ENCODE data around the gene SDHB. TPM values are rescaled to one million over a fixed set of nuclear protein-coding genes. Genes with fewer than 3 reads are reported as not detected.

Gene SDHB
- total RNA-seq, 1 experiment from 2014 or later: 159 TPM

- TF ChIP-seq, protein P1, sequence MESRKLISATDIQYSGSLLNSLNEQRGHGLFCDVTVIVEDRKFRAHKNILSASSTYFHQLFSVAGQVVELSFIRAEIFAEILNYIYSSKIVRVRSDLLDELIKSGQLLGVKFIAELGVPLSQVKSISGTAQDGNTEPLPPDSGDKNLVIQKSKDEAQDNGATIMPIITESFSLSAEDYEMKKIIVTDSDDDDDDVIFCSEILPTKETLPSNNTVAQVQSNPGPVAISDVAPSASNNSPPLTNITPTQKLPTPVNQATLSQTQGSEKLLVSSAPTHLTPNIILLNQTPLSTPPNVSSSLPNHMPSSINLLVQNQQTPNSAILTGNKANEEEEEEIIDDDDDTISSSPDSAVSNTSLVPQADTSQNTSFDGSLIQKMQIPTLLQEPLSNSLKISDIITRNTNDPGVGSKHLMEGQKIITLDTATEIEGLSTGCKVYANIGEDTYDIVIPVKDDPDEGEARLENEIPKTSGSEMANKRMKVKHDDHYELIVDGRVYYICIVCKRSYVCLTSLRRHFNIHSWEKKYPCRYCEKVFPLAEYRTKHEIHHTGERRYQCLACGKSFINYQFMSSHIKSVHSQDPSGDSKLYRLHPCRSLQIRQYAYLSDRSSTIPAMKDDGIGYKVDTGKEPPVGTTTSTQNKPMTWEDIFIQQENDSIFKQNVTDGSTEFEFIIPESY (IDR thresholded peaks at IDR 0.05; ENCODE audit: extremely low read depth, insufficient replicate concordance, low read length): no peak
- TF ChIP-seq, protein P2, sequence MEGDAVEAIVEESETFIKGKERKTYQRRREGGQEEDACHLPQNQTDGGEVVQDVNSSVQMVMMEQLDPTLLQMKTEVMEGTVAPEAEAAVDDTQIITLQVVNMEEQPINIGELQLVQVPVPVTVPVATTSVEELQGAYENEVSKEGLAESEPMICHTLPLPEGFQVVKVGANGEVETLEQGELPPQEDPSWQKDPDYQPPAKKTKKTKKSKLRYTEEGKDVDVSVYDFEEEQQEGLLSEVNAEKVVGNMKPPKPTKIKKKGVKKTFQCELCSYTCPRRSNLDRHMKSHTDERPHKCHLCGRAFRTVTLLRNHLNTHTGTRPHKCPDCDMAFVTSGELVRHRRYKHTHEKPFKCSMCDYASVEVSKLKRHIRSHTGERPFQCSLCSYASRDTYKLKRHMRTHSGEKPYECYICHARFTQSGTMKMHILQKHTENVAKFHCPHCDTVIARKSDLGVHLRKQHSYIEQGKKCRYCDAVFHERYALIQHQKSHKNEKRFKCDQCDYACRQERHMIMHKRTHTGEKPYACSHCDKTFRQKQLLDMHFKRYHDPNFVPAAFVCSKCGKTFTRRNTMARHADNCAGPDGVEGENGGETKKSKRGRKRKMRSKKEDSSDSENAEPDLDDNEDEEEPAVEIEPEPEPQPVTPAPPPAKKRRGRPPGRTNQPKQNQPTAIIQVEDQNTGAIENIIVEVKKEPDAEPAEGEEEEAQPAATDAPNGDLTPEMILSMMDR (IDR thresholded peaks at IDR 0.05 in 2 of 3, conservative IDR thresholded peaks at IDR 0.05 in 1 of 3; ENCODE audit: borderline replicate concordance in 1 of 3, insufficient read depth in 1 of 3, low read depth in 2 of 3, low read length in 2 of 3): no peak
- TF ChIP-seq YY1 (IDR thresholded peaks at IDR 0.05; ENCODE audit: extremely low read depth, insufficient replicate concordance, low read depth, low read length): no peak
Observed at GRCh38 chr1:16972189-16972895, 81.5 kb downstream of the SDHB start (continued).

- no peaks in the 10 kb centered on the region for H3K79me2 ChIP-seq (ENCODE audit: insufficient read depth, low read length)
- H2AFZ ChIP-seq (ENCODE audit: low read depth, low read length, poor library complexity, severe bottlenecking): no peak overlapping the region
- ChIA-PET RAD21 (ENCODE audit: low non-redundant PET in 1 of 2, low total read pairs in 2 of 2, uncharacterized antibody in 2 of 2, unreplicated experiment in 2 of 2) (no interaction called here), POLR2A (no interaction called here), CTCF (interaction anchor here (1.0 kb wide), 1 partner anchor 11 kb away, joined by 3 read pairs; no protein-coding TSS in a partner anchor)
- H3K4me2 ChIP-seq (ENCODE audit: low read length): peak overlapping the region; percentile 22; the same call in 1 of the 2 replicates
- peaks cover 11 to 14% of the 10 kb centered on the region in 2 experiments for H3K4me1 ChIP-seq (ENCODE audit: control insufficient read depth in 1 of 2, insufficient read depth in 2 of 2, low read length in 2 of 2)
- peak; percentile 26 for DNase-seq (ENCODE audit: low read depth, low spot score)
- H4K20me1 ChIP-seq (ENCODE audit: insufficient read depth): no peaks in the 10 kb centered on the region
- no peaks in the 10 kb centered on the region for H3K27me3 ChIP-seq (ENCODE audit: insufficient read depth, low read length)
- no peak overlapping the region for H3K4me3 ChIP-seq (replicated peaks in 1 of 2; ENCODE audit: low read depth in 1 of 2, low read length in 2 of 2)
- intact Hi-C loops (cut with micrococcal nuclease): no loop called here
- peak overlapping the region; percentile 11; the same call in 1 of the 2 replicates for H3K9ac ChIP-seq (ENCODE audit: low read length)
- no peaks in the 10 kb centered on the region for H3K9me3 ChIP-seq (ENCODE audit: control insufficient read depth in 1 of 2, insufficient read depth in 1 of 2, low read depth in 1 of 2, low read length in 2 of 2)
- TF ChIP-seq ELF1 (IDR thresholded peaks at IDR 0.05; ENCODE audit: borderline replicate concordance, low read depth) (no peak), CEBPB (IDR thresholded peaks at IDR 0.05; ENCODE audit: low read depth) (no peak), ZFX (IDR thresholded peaks at IDR 0.05) (no peak), EGR1 (IDR thresholded peaks at IDR 0.05; ENCODE audit: low read depth) (no peak), RAD21 (IDR thresholded peaks at IDR 0.05; ENCODE audit: low read depth) (no peak)
- TF ChIP-seq, protein P3, sequence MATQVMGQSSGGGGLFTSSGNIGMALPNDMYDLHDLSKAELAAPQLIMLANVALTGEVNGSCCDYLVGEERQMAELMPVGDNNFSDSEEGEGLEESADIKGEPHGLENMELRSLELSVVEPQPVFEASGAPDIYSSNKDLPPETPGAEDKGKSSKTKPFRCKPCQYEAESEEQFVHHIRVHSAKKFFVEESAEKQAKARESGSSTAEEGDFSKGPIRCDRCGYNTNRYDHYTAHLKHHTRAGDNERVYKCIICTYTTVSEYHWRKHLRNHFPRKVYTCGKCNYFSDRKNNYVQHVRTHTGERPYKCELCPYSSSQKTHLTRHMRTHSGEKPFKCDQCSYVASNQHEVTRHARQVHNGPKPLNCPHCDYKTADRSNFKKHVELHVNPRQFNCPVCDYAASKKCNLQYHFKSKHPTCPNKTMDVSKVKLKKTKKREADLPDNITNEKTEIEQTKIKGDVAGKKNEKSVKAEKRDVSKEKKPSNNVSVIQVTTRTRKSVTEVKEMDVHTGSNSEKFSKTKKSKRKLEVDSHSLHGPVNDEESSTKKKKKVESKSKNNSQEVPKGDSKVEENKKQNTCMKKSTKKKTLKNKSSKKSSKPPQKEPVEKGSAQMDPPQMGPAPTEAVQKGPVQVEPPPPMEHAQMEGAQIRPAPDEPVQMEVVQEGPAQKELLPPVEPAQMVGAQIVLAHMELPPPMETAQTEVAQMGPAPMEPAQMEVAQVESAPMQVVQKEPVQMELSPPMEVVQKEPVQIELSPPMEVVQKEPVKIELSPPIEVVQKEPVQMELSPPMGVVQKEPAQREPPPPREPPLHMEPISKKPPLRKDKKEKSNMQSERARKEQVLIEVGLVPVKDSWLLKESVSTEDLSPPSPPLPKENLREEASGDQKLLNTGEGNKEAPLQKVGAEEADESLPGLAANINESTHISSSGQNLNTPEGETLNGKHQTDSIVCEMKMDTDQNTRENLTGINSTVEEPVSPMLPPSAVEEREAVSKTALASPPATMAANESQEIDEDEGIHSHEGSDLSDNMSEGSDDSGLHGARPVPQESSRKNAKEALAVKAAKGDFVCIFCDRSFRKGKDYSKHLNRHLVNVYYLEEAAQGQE (IDR thresholded peaks at IDR 0.05; ENCODE audit: low read depth): no peak
- no TSS peak for BruUV-seq (replicated peaks)
- H3K36me3 ChIP-seq (ENCODE audit: control insufficient read depth in 1 of 2, insufficient read depth in 2 of 2, low read length in 2 of 2): peaks cover 0 to 2% of the 10 kb centered on the region in 2 experiments; a peak in 2 of 4 replicates
- H3K9me2 ChIP-seq (ENCODE audit: insufficient read depth): no peaks in the 10 kb centered on the region
- H3K27ac ChIP-seq (ENCODE audit: low read depth, low read length): peak overlapping the region; percentile 59
- peak; percentile 85 for ATAC-seq
Observed at GRCh38 chr1:16971341-16972188, 82.3 kb downstream of the SDHB start.
